Nephron progenitor cell (in vitro differentiated cells): ENCODE data around the gene ARHGAP36.

Experiments used
- DNase-seq: peaks from one replicate; pipeline ENCODE4 v3.0.0; 2021
- H3K27ac Mint-ChIP-seq: 2 replicates; pipeline ENCODE4 v1.8.0; 2021; ENCODE audit warnings: mild to moderate bottlenecking, moderate library complexity, mixed read lengths
- H3K27me3 Mint-ChIP-seq: 2 replicates; pipeline ENCODE4 v1.8.0; 2021; ENCODE audit warnings: mild to moderate bottlenecking, low read depth, mixed read lengths; ENCODE audit not compliant: poor library complexity
- H3K36me3 Mint-ChIP-seq: 2 replicates; pipeline ENCODE4 v1.8.0; 2021; ENCODE audit warnings: low read depth, mixed read lengths
- H3K4me1 Mint-ChIP-seq: 2 replicates; pipeline ENCODE4 v1.8.0; 2021; ENCODE audit warnings: mixed read lengths
- H3K4me3 Mint-ChIP-seq: 2 replicates; pipeline ENCODE4 v1.8.0; 2021; ENCODE audit warnings: mild to moderate bottlenecking, moderate library complexity, mixed read lengths
- H3K9me3 Mint-ChIP-seq: 2 replicates; pipeline ENCODE4 v1.8.0; 2021; ENCODE audit warnings: mild to moderate bottlenecking, moderate library complexity, mixed read lengths
- TF ChIP-seq, protein P1 (sequence below): fragments of 200-600 bp; sonication (generic); IDR thresholded peaks from 2 replicates; pipeline ENCODE4 v1.5.0; 2021; ENCODE audit warnings: antibody characterized with exemption

Gene ARHGAP36, protein sequence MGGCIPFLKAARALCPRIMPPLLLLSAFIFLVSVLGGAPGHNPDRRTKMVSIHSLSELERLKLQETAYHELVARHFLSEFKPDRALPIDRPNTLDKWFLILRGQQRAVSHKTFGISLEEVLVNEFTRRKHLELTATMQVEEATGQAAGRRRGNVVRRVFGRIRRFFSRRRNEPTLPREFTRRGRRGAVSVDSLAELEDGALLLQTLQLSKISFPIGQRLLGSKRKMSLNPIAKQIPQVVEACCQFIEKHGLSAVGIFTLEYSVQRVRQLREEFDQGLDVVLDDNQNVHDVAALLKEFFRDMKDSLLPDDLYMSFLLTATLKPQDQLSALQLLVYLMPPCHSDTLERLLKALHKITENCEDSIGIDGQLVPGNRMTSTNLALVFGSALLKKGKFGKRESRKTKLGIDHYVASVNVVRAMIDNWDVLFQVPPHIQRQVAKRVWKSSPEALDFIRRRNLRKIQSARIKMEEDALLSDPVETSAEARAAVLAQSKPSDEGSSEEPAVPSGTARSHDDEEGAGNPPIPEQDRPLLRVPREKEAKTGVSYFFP

DNA sequence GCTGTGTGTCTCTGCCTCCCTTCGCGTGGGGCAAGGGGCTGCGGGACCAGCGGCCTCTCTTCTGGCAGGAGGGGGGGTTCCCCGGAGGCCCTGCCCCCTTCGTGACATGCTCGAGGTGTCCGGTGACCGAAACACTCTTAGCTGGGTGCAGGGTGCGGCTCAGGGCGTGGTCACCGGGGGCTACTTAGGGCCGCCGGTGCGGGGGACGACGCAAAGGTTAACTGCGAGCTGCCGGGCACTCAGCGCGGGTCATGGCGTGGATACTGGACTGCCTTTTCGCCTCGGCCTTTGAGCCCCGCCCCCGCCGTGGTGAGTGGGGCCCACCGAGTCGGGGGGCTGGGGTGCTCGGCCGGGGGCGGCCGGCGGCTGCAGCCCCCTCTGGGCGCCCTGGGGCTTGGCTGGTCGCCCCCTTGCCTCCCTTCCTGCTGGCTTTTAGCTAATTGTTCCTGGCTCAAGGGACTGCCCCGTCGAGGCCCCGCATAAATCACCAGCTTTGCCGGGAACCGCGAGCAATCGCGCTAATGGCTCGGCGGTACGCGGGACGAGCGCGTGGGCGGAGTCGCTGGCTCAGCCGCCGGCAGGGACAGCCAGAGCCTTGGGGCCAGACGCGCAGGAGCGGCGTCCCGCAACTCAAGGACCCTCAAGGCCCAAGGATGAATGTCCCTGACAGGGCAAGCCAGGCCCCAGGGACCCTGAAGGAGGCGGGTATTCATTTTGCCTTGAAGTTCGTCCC is at the start of gene ARHGAP36:
Gene ARHGAP36, plus strand, starts transcription at position 211 of the 733 bp plus-strand sequence. CDS start 23,320 bp downstream, outside the sequence.
- TF ChIP-seq, protein P1, sequence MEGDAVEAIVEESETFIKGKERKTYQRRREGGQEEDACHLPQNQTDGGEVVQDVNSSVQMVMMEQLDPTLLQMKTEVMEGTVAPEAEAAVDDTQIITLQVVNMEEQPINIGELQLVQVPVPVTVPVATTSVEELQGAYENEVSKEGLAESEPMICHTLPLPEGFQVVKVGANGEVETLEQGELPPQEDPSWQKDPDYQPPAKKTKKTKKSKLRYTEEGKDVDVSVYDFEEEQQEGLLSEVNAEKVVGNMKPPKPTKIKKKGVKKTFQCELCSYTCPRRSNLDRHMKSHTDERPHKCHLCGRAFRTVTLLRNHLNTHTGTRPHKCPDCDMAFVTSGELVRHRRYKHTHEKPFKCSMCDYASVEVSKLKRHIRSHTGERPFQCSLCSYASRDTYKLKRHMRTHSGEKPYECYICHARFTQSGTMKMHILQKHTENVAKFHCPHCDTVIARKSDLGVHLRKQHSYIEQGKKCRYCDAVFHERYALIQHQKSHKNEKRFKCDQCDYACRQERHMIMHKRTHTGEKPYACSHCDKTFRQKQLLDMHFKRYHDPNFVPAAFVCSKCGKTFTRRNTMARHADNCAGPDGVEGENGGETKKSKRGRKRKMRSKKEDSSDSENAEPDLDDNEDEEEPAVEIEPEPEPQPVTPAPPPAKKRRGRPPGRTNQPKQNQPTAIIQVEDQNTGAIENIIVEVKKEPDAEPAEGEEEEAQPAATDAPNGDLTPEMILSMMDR, result no peak
- no peaks in the 10 kb centered on the region for H3K9me3 Mint-ChIP-seq
- no peaks in the 10 kb centered on the region for H3K36me3 Mint-ChIP-seq
- H3K4me1 Mint-ChIP-seq, result peaks cover 14% of the 10 kb centered on the region
- peak within 1 kb of the TSS; percentile 76 for H3K4me3 Mint-ChIP-seq
- DNase-seq, result peak; percentile 81
- H3K27ac Mint-ChIP-seq, result no peak within 1 kb of the TSS
- peaks cover 64% of the 10 kb centered on the region for H3K27me3 Mint-ChIP-seq

DNA sequence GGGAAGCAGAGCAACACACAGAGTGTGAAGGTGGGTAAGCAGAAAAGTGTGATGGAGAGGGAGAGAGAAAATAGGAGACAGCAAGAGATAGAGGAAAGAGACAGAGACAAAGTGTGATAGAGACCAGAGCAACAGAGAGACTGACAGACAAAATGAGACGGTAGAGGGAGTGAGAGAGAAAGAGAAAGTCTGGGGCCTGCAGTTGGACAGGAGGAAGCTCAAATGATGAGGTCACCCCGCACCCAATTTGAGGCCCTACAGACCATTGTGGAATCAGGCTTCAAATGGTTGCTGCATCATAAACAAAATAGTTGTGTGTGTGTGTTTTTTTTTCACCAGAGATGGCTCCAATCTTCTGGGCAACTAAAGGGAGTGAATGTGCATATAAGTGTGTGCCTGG is 48.0 kb upstream of the ARHGAP36 start:
- TF ChIP-seq, protein P1, result no peak
- H3K4me1 Mint-ChIP-seq, result peaks cover 7% of the 10 kb centered on the region
- no peak overlapping the region for H3K27ac Mint-ChIP-seq
- peaks cover 5% of the 10 kb centered on the region for H3K27me3 Mint-ChIP-seq
- H3K4me3 Mint-ChIP-seq, result no peak overlapping the region
- H3K9me3 Mint-ChIP-seq, result peaks cover 4% of the 10 kb centered on the region
- DNase-seq, result no peak
- H3K36me3 Mint-ChIP-seq, result no peaks in the 10 kb centered on the region

DNA sequence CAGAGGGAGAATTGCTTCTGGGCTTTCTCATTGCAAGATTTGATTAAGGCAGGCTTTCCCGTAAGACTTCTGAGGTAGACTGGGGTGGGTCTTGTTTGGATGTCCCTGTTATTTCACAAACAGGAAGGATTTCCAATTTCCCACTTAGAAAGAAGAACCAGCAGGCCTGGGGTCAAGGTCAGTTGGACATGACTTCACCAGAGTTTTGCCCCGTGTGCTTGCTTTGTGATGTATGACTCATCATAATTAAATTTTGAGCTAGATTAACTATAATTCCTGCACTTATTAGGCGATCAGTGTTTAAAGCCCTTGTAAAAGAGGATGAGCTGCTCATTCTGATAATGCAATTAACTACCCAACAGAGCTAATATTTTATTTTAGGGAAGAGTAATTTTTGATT is 32.8 kb upstream of the ARHGAP36 start:
- TF ChIP-seq, protein P1, result no peak
- no peaks in the 10 kb centered on the region for H3K36me3 Mint-ChIP-seq
- DNase-seq, result no peak
- H3K4me3 Mint-ChIP-seq, result no peak overlapping the region
- peaks cover 5% of the 10 kb centered on the region for H3K9me3 Mint-ChIP-seq
- no peaks in the 10 kb centered on the region for H3K4me1 Mint-ChIP-seq
- H3K27ac Mint-ChIP-seq, result no peak overlapping the region
- peaks cover 17% of the 10 kb centered on the region for H3K27me3 Mint-ChIP-seq

GRCh38 chrX:131032354-131033230 is 25.6 kb upstream of the ARHGAP36 start:
- no peak for DNase-seq
- TF ChIP-seq, protein P1, result no peak
- H3K27ac Mint-ChIP-seq, result no peak overlapping the region
- H3K4me3 Mint-ChIP-seq, result no peak overlapping the region
- H3K27me3 Mint-ChIP-seq, result peaks cover 15% of the 10 kb centered on the region
- H3K4me1 Mint-ChIP-seq, result no peaks in the 10 kb centered on the region
- no peaks in the 10 kb centered on the region for H3K9me3 Mint-ChIP-seq
- H3K36me3 Mint-ChIP-seq, result no peaks in the 10 kb centered on the region

DNA sequence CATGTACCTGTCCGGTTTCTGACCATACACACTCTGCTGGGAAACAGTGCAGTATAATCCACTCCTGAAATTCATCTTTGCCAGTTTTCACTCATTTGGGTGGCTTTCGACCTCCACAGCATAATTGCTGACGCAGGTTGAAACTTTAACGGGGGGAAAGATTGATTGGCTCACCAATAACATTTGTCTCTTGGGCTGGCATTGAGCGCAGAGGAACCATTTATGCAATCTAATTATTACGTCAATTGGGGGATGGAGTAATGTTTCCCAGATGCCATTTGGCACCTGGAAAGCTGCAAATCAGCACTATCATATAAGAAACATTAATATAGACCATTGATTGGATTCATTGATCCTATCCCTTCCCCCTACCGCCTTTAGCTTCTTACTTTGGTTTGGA is 24.1 kb upstream of the ARHGAP36 start:
- Mint-ChIP-seq H3K4me3 (no peak overlapping the region), H3K27me3 (peaks cover 8% of the 10 kb centered on the region), H3K36me3 (no peaks in the 10 kb centered on the region), H3K4me1 (no peaks in the 10 kb centered on the region), H3K27ac (no peak overlapping the region), H3K9me3 (no peaks in the 10 kb centered on the region)
- no peak for DNase-seq
- TF ChIP-seq, protein P1, result no peak
